Central memory CD4-positive, alpha-beta T cell (primary cell): ENCODE measurements around the gene SMAP1.
"Not testable (repeated sequence)": the region's sequence is repeated elsewhere in the genome, so short reads cannot be mapped to it uniquely, and the experiment has no call there.

Source experiments
- DNase-seq: peaks from one replicate; pipeline ENCODE4 v3.0.0; 2022

Gene SMAP1

DNA sequence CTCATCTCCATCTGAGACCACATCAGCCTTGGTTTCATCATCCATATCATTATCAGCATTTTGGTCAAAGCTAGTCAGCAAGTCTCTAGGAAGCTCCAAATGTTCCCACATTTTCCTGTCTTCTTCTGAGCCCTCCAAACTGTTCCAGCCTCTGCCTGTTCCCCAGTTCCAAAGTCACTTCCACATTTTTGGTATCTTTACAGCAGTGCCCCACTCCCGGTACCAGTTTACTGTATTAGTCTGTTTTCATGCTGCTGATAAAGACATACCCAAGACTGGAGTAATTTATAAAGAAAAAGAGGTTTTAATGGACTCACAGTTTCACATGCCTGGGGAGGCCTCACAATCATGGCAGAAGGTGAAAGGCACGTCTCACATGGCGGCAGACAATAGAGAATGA lies 74.8 kb downstream of the SMAP1 start:
- not testable (repeated sequence) for DNase-seq

DNA sequence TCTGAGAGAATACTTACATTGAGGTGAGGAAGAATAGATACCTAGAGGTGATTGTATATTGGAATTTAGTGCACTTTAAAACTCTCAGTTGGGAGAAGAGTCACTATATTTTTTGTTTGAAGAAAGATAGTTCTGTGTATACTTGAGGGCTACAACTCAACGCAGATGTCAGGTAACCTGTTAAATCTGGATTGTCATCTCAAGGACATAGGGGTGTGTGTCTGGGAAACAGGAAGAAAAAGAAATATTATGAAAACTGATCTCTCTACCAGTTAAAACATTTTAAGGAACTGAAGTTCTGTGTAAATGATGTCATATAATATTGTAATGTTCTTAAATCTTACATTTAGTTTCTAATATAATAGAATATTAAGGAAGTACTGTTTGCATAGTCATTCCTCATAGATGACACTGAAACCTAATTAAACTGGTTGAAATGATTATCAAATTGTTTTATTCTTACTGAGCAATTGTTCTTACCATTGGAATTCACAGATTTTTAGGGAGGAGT lies 86.2 kb downstream of the SMAP1 start:
- DNase-seq = no peak

DNA sequence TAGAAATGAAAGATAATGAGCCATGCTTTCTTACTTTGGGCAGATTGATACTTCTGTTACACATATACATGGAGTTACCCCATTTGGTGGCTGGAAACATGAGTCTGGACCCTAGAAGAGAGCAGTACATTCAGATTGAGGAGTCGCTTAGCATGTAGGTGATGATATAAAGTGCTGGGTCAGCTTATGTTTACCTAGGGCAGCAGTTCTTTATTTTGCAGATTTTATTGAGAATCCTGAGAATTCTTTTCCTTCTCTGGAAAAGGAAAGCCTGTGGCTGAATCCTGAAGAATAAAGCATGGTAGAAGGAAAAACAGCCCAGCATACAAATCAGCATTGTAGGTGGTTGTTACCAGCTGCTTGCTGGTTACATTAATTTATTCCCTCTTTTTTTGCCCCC lies 91.2 kb downstream of the SMAP1 start:
- no peak for DNase-seq

DNA sequence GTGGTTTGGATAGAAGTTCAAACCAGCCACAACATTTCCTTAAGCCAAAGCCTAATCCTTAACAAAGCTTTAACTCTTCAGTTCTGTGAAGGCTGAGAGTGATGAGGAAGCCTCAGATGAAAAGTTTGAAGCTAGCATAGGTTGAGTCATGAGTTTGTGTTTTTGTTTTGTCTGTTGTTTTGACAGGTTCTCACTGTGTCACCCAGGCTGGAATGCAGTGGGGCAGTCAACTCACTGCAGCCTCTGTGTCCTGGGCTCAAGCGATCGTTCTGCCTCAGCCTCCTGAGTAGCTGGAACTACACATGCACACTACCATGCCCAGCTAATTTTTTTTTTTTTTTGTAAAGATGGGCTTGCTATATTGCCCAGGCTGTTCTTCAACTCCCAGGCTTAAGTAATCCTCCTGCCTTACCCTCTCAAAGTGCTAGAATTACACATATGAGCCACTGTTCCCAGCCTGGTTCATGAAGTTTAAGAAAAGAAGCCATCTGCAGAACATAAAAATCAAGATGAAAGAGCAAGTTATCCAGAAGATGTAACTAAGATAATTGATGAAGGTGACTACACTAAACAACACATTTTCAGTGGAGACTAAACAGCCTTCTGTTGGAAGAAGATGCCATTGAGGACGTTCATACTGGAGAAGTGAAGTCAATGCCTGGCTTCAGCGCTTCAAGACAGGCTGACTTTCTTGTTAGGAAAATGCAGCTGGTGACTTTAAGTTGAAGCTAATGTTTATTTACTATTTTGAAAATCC lies 96.2 kb downstream of the SMAP1 start:
- no peak for DNase-seq

DNA sequence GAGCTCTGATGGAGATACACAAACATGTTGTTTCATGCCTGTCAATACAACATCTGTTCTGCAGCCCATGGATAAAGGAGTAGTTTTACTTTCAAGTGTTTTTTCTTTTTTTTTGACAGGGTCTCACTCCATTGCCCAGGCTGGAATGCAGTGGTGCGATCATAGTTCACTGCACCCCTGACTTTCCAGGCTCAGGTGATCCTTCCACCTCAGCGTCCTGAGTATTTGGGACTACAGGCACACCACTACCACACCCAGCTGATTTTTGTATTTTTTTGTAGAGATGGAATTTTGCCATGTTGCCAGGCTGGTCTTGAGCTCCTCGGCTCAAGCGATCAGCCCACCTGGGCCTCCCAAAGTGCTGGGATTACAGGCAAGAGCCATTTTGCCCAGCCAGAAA lies 97.0 kb downstream of the SMAP1 start:
- DNase-seq = no peak

DNA sequence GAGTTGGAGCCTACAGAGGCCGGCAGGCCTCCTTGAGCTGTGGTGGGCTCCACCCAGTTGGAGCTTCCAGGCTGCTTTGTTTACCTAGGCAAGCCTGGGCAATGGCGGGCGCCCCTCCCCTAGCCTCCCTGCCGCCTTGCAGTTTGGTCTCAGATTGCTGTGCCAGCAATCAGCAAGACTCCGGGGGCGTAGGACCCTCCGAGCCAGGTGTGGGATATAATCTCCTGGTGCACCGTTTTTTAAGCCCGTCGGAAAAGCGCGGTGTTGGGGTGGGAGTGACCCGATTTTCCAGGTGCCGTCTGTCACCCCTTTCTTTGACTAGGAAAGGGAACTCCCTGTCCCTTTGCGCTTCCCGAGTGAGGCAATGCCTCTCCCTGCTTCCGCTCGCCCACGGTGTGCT lies 103.7 kb downstream of the SMAP1 start:
- not testable (repeated sequence) for DNase-seq

DNA sequence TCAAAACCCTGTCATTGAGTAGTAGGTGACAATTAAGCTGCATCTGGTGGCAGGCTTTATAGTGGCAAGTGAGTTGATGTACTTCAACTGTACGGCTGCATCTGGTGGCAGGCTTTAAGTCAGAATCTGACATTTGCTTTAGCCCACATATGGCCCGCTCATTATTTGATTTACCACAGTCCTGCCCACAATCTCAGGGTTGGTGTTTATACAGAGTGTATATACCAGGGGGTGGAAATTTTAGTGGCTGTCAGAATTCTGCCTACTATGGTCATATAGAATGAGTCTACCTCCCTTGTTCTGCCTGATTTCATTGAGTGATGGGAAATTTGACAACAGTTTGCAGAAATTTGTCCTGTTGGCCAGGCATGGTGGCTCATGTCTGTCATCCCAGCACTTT lies 112.3 kb downstream of the SMAP1 start:
- DNase-seq = no peak

DNA sequence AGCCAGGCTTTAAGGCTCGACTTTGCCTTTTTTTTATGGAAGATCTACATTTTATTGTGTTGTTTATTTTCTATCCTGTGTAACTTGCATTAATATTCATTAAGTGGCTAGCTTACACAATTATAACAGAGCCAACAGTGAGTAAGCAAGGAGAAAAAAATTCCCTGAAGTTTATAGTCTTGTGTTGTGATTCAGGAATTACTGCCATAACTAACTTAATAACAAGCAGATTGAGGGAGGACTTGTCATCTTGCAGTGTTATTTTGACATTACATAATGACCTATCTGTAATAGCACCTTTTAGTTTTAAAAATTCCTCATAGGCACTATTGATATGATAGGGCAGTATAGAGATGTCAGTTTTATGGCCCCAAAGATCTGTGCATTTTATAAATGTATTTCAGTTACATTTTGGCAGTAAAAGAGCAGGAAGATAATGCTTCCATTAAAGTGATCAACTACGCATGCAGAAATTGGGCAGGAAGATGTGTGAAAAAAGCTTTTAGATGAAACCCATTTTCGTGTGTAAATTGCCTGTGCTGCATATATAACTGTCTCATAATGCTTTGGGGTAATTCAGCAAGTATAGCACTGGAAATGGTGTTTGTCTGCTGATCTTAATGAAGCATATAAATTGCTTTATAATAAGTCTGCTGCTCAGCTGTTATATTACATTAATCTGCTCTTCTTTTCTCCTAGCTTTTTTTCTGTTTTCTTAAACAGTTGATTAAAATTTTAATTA lies 123.0 kb downstream of the SMAP1 start:
- DNase-seq = no peak

DNA sequence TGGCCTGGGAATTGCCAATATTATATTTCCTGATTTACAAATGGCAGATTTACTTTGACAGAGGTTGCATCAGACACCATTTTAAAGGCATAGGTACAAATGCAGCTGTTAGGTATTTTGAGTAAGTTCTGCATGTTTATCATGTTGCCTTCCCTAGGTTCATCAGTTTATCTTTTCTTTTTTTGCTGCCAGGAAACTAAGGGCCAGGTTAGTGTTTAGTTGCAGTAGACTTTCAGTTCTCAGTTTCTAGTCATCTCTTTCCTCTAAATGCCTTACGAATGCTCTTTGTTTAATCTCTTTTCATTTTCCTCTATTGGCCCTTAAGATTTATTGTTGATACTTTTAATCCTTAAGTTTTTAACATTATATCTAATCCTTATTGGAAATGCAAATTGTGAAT lies 129.9 kb downstream of the SMAP1 start:
- no peak for DNase-seq

DNA sequence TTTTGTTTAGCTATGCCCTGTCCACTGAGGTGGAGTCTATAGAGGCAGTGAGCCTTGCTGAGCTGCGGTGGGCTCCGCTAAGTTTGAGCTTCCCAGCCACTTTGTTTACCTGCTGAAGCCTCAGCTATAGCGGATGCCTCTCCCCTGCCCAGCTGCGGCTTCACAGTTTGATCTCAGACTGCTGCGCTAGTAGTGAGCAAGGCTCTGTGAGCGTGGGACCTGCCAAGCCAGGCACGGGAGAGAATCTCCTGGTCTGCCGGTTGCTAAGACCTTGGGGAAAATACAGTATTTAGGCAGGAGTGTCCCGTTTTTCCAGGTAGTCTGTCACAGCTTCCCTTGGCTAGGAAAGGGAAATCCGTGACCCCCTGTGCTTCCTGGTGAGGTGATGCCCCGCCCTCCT lies 138.4 kb downstream of the SMAP1 start:
- no peak for DNase-seq

DNA sequence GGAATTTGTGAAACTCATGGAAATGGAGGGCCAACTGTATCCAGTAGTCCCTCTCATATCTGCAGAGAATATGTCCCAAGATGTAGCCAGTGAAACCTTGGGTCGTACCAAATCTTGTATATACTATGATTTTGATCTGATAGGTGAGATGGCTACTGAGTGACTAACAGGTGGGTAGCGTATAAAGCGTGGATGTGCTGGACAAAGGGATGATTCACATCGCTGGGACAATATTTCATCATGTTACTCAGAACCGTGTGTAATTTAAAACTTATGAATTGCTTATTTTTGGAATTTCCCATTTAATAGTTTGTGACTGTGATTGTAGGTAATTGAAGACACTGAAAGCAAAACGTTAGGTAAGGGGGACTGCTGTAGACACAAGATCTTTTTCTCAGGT lies 144.1 kb downstream of the SMAP1 start:
- DNase-seq = no peak

DNA sequence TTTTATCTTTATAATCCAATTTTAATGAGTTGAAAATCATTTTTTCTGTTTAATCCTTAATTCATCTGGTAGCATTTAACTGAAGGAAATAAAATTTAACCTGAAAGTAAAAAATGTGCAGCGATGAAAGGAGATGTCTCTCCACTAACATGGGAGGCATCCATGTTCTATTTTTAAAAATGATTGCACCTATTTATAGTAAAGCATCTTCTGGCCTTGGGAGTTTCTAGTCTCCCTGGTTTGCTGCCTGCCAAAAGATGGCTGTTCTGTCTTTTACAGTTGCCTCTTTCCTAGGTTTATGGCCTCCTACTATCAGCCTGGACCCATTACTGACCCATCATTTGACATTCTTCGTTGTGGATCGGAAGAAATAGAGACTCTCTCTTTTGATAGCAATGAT lies 146.2 kb downstream of the SMAP1 start:
- DNase-seq = no peak

DNA sequence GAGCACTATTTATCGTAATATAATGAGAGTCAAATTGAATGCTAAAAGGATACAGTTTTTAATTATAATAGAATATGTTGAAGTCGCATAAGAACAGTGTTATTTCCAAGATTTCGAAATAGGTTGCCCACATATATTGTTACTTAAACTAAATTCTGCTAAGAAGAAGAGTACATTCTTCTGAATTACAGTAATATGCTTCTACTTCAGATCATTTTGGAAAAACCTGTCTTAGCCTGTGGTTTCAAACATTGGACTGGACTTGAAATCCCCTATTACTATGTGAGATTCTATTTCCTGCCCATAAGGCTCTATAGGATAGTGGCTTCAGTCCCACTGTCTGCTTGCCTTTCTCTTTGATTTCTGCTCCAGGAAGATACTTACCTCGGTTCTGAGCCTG lies 152.0 kb downstream of the SMAP1 start:
- DNase-seq = no peak

DNA sequence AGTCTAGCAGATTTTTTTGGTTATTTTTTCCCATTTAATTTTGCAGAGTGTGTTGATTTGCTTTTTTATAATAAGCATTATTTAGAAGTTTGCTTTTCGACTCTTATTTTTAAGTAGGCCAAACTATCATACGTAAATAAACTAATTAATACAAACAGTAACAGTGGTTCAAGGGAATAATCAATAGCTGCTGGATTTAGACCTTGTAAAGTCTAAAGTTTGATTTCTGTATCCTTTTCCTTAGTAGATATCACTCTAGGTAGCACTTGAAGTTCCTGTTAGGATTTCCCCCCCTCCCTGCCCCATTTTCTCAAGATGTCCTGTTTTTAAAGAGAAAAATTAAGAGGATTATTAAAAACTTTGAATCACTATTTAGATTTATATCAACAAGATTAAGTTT lies 153.1 kb downstream of the SMAP1 start:
- no peak for DNase-seq

DNA sequence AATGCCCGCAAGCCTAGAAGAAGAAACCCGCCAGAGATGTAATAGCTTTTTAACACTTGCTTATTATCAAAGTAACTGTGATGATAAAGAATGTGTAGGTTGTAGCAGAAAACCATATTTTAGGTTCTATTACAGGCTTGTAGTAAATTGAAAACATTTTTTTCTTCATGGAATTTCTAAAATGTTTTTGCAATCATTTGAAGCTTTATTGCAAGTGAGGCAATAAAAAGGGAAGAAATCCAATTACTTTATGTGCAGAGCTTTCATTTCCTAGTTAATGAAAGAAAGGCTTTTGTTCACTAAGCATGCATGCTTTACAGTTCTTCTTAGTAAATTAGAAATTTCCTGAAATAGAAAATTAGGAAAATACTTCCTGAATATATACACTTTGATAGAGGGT lies 154.1 kb downstream of the SMAP1 start:
- no peak for DNase-seq

DNA sequence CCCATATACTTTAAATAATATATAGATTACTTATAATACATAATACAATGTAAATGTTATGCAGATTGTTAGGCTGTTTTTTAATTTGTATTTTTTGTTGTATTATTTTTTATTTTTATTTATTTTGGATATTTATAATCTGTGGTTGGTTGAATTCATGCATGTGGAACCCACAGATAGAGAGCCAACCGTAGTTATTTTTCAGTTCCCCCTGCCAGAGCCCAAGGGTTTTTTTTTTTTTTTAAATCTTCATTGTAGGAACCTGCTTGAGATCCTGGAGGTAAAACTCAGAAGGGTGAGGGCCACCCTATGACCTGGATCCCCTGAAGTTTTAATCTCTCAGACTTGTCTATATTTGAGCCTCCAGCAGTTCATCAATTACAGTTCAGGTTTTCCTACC lies 156.0 kb downstream of the SMAP1 start:
- DNase-seq = no peak

DNA sequence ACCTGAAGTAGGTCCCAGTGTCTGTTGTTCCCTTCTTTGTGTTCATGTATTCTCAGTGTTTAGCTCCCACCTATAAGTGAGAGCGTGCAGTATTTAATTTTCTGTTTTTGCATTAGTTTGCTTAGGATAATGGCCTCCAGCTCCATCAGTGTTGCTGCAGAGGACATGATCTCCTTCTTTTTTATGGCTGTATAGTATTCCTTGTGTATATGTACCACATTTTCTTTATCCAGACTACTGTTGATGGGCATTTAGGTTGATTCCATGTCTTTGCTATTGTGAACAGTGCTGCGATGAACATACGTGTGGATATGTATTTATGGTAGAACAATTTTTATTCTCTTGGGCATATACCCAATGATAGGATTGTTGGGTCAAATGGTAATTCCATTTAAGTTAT lies 163.7 kb downstream of the SMAP1 start:
- no peak for DNase-seq

DNA sequence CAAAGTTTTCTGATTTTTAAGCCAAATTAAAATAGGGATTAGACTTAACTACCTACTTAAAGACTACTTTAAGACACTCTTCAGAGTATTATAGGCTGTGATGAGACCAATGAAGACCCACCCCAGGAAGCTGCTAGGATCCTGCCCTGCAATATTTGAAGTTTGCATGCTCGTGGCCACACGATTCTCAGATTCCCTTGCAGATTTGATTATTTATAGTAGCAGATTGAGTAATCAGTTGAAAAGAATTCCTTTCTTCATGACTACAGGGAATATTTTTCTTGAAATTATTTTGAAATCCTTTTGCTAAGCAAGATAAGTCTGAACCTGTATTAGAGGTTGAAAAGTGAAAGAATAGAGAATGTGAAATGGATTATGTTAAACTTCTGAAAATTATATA lies 166.8 kb downstream of the SMAP1 start:
- DNase-seq = no peak

DNA sequence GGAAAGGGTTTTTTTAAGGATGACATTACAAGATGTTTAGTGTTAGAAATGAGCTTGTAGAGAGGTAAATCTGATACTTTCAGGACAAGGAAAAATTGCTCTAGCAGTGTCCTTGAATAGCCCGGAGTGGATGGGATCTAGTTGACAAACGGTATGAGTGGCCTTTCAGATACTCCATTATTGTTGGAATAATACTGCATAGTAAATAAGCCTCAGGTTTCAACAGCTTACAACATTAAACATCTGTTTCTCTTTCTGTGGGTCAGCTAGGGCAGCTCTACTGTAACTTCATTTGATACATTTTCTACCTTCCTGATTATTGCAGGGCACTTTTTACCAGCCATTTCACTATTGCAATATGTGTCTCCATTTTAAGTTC lies 171.2 kb downstream of the SMAP1 start:
- DNase-seq = no peak

DNA sequence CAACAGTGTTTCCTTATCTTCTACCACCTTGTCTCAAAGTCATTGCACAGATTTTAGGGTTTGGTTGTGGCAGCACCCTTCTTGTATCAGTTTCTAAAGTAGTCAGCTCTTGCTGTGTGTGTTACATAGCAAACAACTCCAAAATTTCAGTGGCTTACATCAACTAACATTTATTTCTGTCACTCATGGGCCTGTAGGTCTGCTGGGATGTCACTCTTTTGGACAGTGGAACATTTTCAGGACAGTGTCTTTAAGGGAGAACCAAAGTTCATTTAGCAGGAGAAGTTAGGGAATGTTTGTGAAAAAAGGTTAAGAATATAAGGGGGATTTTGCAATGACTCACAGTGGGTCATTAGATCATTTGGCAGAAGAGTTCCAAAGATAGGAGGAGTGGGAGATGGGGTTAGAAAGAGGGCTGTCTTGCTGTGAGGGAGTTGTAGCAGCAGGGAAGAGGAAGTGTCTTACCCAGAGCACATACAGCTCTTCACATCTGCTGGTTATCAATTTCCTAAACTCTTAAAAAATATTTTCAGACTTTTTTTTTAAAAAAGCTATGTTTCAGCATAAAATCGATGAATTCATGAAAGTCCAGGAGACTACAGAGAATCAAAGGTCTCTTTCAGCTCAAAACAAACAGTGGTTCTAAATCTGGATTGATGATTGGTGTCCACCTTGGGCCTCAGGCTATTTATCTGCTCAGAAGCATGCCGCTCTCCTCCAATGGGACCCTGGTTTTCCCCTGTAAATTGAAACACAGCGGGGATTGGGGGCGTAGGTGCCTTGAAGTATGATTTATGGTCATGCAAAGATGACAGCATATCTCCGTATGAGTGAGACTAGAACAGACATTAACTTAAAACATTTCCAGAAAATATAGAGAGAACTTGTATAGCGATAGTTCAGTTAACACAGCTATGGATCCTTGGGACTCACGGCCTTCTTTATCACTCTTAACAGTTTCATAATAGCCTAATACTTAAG lies 171.9 kb downstream of the SMAP1 start:
- no peak for DNase-seq

DNA sequence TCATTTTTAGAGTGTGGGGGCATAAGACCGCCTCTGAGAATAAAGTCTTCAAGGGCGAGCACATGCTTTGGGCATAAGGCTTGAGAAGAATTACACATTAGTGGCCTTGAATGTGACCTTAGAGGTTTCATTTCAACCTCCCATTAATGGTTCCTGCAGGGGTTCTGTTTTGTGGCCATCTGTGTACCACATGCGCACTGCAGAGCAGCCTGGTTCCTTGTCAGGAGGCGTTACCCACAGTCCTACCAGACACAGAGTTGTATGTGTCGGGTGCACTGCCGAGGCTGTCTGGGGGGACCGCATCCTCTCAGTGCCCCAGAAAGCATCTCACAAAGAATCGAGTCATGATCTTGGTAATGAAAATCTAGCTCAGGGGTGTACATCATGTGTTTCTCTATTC lies 173.4 kb downstream of the SMAP1 start:
- DNase-seq = no peak

DNA sequence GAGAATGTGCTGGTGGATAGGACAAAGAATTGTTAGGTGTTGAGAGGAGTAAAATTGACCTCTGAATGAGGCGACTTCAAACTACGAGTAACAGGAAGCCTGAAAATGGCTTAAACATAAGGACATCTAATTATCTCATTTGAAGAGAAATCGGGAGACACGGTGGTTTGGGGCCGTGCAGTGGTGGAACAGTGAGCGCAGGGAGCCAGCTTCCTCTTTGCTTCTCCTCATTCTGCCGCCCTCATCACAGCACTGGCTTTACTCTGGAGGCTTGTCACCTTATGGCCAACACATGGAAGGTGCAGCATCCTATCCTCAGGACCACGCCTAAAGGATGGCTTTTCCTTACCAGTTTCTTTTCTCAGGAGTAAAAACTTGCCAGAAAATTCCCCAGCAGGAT lies 174.9 kb downstream of the SMAP1 start:
- no peak for DNase-seq

DNA sequence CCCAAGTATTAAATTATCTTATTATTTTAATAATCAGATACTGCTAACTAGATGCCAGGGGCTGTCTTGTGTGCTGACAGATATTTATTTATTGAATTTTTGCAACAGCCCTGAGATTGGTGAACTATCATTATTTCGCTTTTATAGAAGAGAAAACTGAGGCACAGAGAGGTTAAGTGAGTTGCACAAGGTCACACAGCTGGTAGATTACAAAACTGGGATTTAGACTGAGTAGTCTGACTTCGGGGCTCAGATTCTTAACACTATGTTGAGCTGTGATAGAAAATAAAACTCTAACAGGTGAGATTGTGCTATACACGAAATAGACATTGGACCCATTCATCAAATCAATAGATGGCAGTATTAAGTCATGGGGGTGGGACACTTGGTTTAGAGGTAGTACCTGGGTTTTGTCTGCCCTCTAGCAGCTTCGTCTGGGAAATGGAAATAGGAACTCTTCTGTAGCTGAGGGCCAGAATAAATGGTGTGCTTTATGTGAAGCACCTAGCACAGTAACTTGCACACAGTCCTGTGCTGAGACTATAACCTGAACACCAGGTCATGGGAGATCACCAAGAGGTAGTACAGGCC lies 175.7 kb downstream of the SMAP1 start:
- no peak for DNase-seq
